HS-5 (cell line): Measurements from ENCODE around the gene MYRIP.
"Not testable (repeated sequence)": the region's sequence is repeated elsewhere in the genome, so short reads cannot be mapped to it uniquely, and the experiment has no call there.

ENCODE experiments used
- DNase-seq: peaks from one replicate; pipeline ENCODE4 v3.0.0-alpha.2; 2012; ENCODE audit warnings: low read depth

Gene MYRIP

GRCh38 chr3:40084424-40084823, 275.0 kb downstream of the MYRIP start:
- not testable (repeated sequence) for DNase-seq

GRCh38 chr3:40086890-40087883, 277.8 kb downstream of the MYRIP start:
- no peak for DNase-seq

- no peak for DNase-seq
Observed at GRCh38 chr3:40088527-40089170, 279.2 kb downstream of the MYRIP start.

GRCh38 chr3:40096661-40097111, 287.3 kb downstream of the MYRIP start:
- DNase-seq = no peak

- no peak for DNase-seq
Observed at GRCh38 chr3:40097131-40098117, 288.0 kb downstream of the MYRIP start.

GRCh38 chr3:40098261-40098759, 288.9 kb downstream of the MYRIP start:
- DNase-seq = no peak

- no peak for DNase-seq
Observed at GRCh38 chr3:40099871-40100270, 290.5 kb downstream of the MYRIP start.

GRCh38 chr3:40102182-40102581, 292.8 kb downstream of the MYRIP start:
- no peak for DNase-seq

- DNase-seq = no peak
Observed at GRCh38 chr3:40103829-40104228, 294.4 kb downstream of the MYRIP start.

- no peak for DNase-seq
Observed at GRCh38 chr3:40104441-40104840, 295.0 kb downstream of the MYRIP start.

- no peak for DNase-seq
Observed at GRCh38 chr3:40108643-40109042, 299.2 kb downstream of the MYRIP start.

GRCh38 chr3:40109641-40110490, 300.5 kb downstream of the MYRIP start:
- DNase-seq = no peak

GRCh38 chr3:40116478-40117177, 307.2 kb downstream of the MYRIP start:
- DNase-seq = peak; percentile 62

GRCh38 chr3:40118091-40118490, 308.7 kb downstream of the MYRIP start:
- DNase-seq = no peak

- no peak for DNase-seq
Observed at GRCh38 chr3:40120067-40120692, 310.8 kb downstream of the MYRIP start.

- peak; percentile 39 for DNase-seq
Observed at GRCh38 chr3:40120806-40121205, 311.4 kb downstream of the MYRIP start.

- no peak for DNase-seq
Observed at GRCh38 chr3:40124918-40125317, 315.5 kb downstream of the MYRIP start.

GRCh38 chr3:40128166-40128565, 318.8 kb downstream of the MYRIP start:
- no peak for DNase-seq

- DNase-seq = no peak
Observed at GRCh38 chr3:40129510-40129909, 320.1 kb downstream of the MYRIP start.

- no peak for DNase-seq
Observed at GRCh38 chr3:40129981-40130380, 320.6 kb downstream of the MYRIP start.
